Activated T-helper 17 cell treated with anti-CD3 and anti-CD28 coated beads, Interleukin-2, amount 50 U/mL, for 72 hours (primary cell): Measurements from ENCODE around the gene KLHL35. TPM values are rescaled to one million over a fixed set of nuclear protein-coding genes. Genes with fewer than 3 reads are reported as not detected.
A peak's percentile ranks its signal among the peaks of the same experiment; 100 is the strongest.
"Not testable (repeated sequence)": the region's sequence is repeated elsewhere in the genome, so short reads cannot be mapped to it uniquely, and the experiment has no call there.

Experiments used
- ATAC-seq: fragments of 150-1000 bp; cut with Tn5 transposase; replicated peaks from 2 replicates; pipeline ENCODE4 v1.10.0; 2021; ENCODE audit warnings: mild to moderate bottlenecking, moderate library complexity
- H3K27ac Mint-ChIP-seq: one replicate; pipeline ENCODE4 v1.8.0; 2022; ENCODE audit warnings: mixed read lengths
- H3K27me3 Mint-ChIP-seq: one replicate; pipeline ENCODE4 v1.8.0; 2022; ENCODE audit warnings: mixed read lengths
- H3K36me3 Mint-ChIP-seq: one replicate; pipeline ENCODE4 v1.8.0; 2022; ENCODE audit warnings: low read depth, mild to moderate bottlenecking, mixed read lengths
- H3K4me1 Mint-ChIP-seq: one replicate; pipeline ENCODE4 v1.8.0; 2022; ENCODE audit warnings: mixed read lengths
- H3K4me3 Mint-ChIP-seq: one replicate; pipeline ENCODE4 v1.8.0; 2022; ENCODE audit warnings: mild to moderate bottlenecking, mixed read lengths
- H3K9me3 Mint-ChIP-seq: one replicate; pipeline ENCODE4 v1.8.0; 2022; ENCODE audit warnings: mixed read lengths
- total RNA-seq, 2 donors: library from RNA; stranded (reverse); gene quantifications; one replicate each; pipeline ENCODE4 v1.2.3, GENCODE V29; 2022

The KLHL35 gene
- total RNA-seq, 2 donors from 2014 or later, result 0.50 to 1.2 TPM

DNA sequence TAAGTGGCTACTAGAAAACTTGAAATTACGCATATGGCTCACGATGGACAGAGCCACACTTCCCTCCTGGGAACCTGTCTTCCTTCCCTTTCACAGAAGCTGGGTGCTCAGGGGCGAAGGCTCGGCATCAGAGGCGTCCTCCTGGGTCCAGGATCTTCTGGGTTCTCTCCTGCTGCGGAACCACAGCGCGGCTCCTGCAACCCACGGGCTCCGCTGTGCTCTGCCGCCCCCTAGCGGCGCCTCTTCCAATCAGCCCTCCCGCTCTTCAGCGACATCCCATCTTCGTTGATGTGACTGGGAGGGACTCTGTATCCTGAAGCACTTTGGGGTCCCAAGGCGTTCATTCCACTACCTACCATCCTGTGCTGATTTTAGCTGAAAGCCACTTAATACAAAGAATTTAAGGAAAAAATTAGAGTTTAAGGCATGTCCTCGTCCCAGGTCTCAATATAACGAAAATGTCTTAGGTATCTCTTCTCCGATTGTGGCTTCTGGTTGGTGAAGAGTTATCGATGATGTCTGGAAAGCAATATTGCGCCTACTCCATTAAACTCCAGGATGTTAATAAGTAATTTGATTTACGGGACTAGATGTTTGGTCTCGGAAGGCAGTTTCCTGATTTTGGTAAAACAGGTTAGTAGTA, 48.4 kb downstream of the KLHL35 start:
- no peaks in the 10 kb centered on the region for H3K9me3 Mint-ChIP-seq
- H3K27me3 Mint-ChIP-seq, result no peaks in the 10 kb centered on the region
- peak; percentile 85 for ATAC-seq
- H3K36me3 Mint-ChIP-seq, result no peaks in the 10 kb centered on the region
- peaks cover 9% of the 10 kb centered on the region for H3K4me1 Mint-ChIP-seq
- peak overlapping the region; percentile 5 for H3K27ac Mint-ChIP-seq
- H3K4me3 Mint-ChIP-seq, result peak overlapping the region; percentile 17

DNA sequence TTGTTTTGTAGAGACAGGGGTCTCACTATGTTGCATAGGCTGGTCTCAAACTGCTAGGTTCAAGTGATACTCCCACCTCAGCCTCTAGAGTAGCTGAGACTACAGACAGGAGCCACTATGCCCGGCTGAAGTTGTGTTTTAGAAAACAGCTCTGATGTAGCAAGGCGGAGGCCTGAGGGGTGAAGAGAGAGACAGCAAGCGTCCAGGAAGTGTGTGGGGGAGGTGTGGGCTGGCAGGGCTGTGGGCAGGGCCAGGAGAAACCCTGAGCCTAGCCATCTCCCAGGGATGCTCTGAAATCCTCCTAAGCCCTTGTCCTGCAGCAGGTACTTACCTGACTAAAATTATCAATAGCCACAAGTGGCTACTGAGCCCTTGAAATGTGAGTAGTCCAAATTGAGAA, 49.8 kb downstream of the KLHL35 start:
- H3K4me3 Mint-ChIP-seq, result peak overlapping the region; percentile 7

DNA sequence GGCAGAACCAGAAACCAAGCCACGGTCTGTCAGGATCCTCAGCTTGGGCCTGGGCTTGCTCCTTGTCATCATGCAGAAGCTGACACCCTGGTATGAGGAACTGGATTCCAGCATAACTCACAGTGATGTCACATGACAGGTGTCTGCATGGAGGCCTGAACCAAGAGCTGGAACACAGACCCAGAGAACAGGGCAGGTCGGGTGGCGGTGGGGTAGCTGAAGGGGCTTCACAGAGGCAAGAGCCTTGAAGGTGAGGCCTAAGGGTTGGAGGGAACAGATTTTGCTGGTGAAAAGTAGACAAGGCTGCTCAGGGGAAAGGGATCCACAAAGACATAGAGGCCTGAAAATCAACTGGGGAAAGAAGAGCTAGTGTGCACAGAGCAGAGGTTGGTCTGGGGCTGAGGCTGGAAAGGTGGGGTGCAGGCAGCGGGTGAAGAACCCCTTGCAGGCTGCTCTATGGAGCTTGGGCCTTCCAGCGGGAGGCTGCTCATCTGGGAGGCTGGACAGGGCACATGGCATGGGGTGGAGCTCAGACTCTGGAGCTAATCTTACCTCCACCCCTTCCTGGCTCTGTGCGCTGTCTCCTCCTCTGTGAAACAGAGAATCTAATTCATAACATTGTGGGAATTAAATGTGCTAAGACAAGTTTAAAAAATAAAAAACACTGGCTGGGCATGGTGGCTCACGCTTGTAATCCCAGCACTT, 52.1 kb downstream of the KLHL35 start:
- H3K27me3 Mint-ChIP-seq, result no peaks in the 10 kb centered on the region
- no peak overlapping the region for H3K4me3 Mint-ChIP-seq
- no peak for ATAC-seq
- no peaks in the 10 kb centered on the region for H3K36me3 Mint-ChIP-seq
- H3K4me1 Mint-ChIP-seq, result peaks cover 9% of the 10 kb centered on the region
- peak overlapping the region; percentile 27 for H3K27ac Mint-ChIP-seq
- H3K9me3 Mint-ChIP-seq, result no peaks in the 10 kb centered on the region

More for the DNA sequence above, 49.8 kb downstream of the KLHL35 start:
- H3K4me1 Mint-ChIP-seq, result peaks cover 9% of the 10 kb centered on the region
- no peak for ATAC-seq
- no peaks in the 10 kb centered on the region for H3K9me3 Mint-ChIP-seq
- no peaks in the 10 kb centered on the region for H3K36me3 Mint-ChIP-seq
- H3K27ac Mint-ChIP-seq, result peak overlapping the region; percentile 68
- no peaks in the 10 kb centered on the region for H3K27me3 Mint-ChIP-seq

- peaks cover 9% of the 10 kb centered on the region for H3K4me1 Mint-ChIP-seq
- H3K36me3 Mint-ChIP-seq, result no peaks in the 10 kb centered on the region
- H3K4me3 Mint-ChIP-seq, result no peak overlapping the region
- peak overlapping the region; percentile 27 for H3K27ac Mint-ChIP-seq
- no peaks in the 10 kb centered on the region for H3K9me3 Mint-ChIP-seq
- no peaks in the 10 kb centered on the region for H3K27me3 Mint-ChIP-seq
- ATAC-seq, result no peak
Measured at GRCh38 chr11:75380245-75380644, 52.8 kb downstream of the KLHL35 start.

- H3K27me3 Mint-ChIP-seq, H3K4me3 Mint-ChIP-seq, H3K36me3 Mint-ChIP-seq, H3K9me3 Mint-ChIP-seq, H3K4me1 Mint-ChIP-seq, ATAC-seq, H3K27ac Mint-ChIP-seq: not testable (repeated sequence)
Measured at GRCh38 chr11:75378776-75379175, 54.2 kb downstream of the KLHL35 start.

- Mint-ChIP-seq H3K36me3 (no peaks in the 10 kb centered on the region), H3K4me1 (no peaks in the 10 kb centered on the region), H3K9me3 (no peaks in the 10 kb centered on the region), H3K27me3 (no peaks in the 10 kb centered on the region), H3K27ac (no peak overlapping the region), H3K4me3 (no peak overlapping the region)
- no peak for ATAC-seq
Measured at GRCh38 chr11:75376175-75376574, 56.8 kb downstream of the KLHL35 start.

- Mint-ChIP-seq H3K27me3 (no peaks in the 10 kb centered on the region), H3K36me3 (no peaks in the 10 kb centered on the region), H3K4me3 (no peak overlapping the region), H3K4me1 (no peaks in the 10 kb centered on the region), H3K27ac (no peak overlapping the region), H3K9me3 (no peaks in the 10 kb centered on the region)
- ATAC-seq, result no peak
Measured at GRCh38 chr11:75375626-75376025, 57.4 kb downstream of the KLHL35 start.

DNA sequence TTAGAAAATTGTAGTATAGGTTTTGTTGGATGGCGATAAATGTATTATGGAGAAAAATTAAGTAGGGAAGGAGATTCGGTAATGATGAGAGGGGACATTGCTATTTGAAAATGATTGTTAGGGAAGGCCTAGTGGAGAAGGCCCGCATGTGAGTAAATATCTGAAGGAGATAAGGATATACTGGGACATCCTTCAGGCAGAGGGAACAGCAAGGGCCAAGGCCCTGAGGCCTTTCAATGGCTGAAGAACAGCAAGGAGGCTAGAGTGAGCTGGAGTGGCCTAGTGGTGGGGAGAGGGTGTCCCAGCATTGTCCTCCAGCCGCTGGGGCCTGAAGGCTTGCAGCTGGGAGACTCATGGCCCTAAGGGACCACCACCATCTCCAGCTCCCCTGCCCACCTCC, 58.4 kb downstream of the KLHL35 start:
- no peak for ATAC-seq
- no peaks in the 10 kb centered on the region for H3K27me3 Mint-ChIP-seq
- H3K27ac Mint-ChIP-seq, result no peak overlapping the region
- no peaks in the 10 kb centered on the region for H3K9me3 Mint-ChIP-seq
- H3K4me3 Mint-ChIP-seq, result no peak overlapping the region
- H3K4me1 Mint-ChIP-seq, result no peaks in the 10 kb centered on the region
- no peaks in the 10 kb centered on the region for H3K36me3 Mint-ChIP-seq

GRCh38 chr11:75373201-75373600, 59.8 kb downstream of the KLHL35 start:
- Mint-ChIP-seq H3K9me3 (no peaks in the 10 kb centered on the region), H3K36me3 (no peaks in the 10 kb centered on the region), H3K4me1 (no peaks in the 10 kb centered on the region), H3K27me3 (no peaks in the 10 kb centered on the region), H3K4me3 (no peak overlapping the region), H3K27ac (no peak overlapping the region)
- no peak for ATAC-seq

Other genes with a start within 250 kb of the KLHL35 start
- under 1 TPM; 0.26 to 0.40 TPM for gene TPBGL, start 192.4 kb downstream of the KLHL35 start, total RNA-seq
- 10 to 100 TPM; 10.7 to 14.7 TPM for gene ARRB1, start 81.5 kb downstream of the KLHL35 start, total RNA-seq
- gene RPS3, start 33.7 kb downstream of the KLHL35 start, total RNA-seq, result 1,000 to 10,000 TPM; 4,623 to 5,372 TPM
- 10 to 100 TPM; 26.8 to 54.2 TPM for gene GDPD5, start 92.7 kb upstream of the KLHL35 start, total RNA-seq
- gene SERPINH1, start 129.1 kb upstream of the KLHL35 start, total RNA-seq, result 10 to 100 TPM in 1 of 2 donors, 1 to 10 TPM in 1; 8.8 to 10.2 TPM
- gene MAP6, start 235.8 kb upstream of the KLHL35 start, total RNA-seq, result under 1 TPM; 0.21 to 0.24 TPM